Ovary (tissue), 9 donors: Measurements from ENCODE around the gene CFI. TPM values are rescaled to one million over a fixed set of nuclear protein-coding genes. Genes with fewer than 3 reads are reported as not detected.
A peak's percentile ranks its signal among the peaks of the same experiment; 100 is the strongest.

Experiments
- DNase-seq, 5 donors: peaks; one replicate each; pipeline ENCODE4 v3.0.0-alpha.2; 2019 to 2020
- H3K27ac ChIP-seq, 2 donors: fragments of 200-600 bp; one replicate each; pipeline versions ENCODE4 v1.5.1 to v1.8.0; 2019 to 2022
- H3K27me3 ChIP-seq: fragments of 200-600 bp; one replicate; pipeline ENCODE4 v1.8.0; 2022
- H3K36me3 ChIP-seq: fragments of 200-600 bp; sonication (generic); one replicate; pipeline ENCODE4 v1.5.1; 2019
- H3K4me1 ChIP-seq: one replicate; pipeline ENCODE4 v1.8.1; 2013; ENCODE audit warnings: mild to moderate bottlenecking, moderate library complexity; ENCODE audit not compliant: insufficient read depth
- H3K4me3 ChIP-seq: fragments of 200-600 bp; sonication (generic); one replicate; pipeline ENCODE4 v1.5.1; 2017
- H3K9me3 ChIP-seq, 2 donors: fragments of 200-600 bp in 1 of 2; sonication (generic) in 1 of 2; one replicate each; pipeline versions ENCODE4 v1.5.1 to v1.8.1; 2013 to 2019; ENCODE audit warnings: mild to moderate bottlenecking in 1 of 2, moderate library complexity in 1 of 2
- EP300 ChIP-seq: sonication (generic); formaldehyde crosslinking; IDR thresholded peaks from one replicate; pipeline ENCODE4 v1.6.1; 2017; ENCODE audit warnings: antibody characterized with exemption
- POLR2A ChIP-seq: fragments of 450-650 bp; IDR thresholded peaks from one replicate; pipeline ENCODE4 v1.6.1; 2017; ENCODE audit warnings: antibody characterized with exemption, mild to moderate bottlenecking, moderate library complexity
- WGBS, 3 donors: extraction: QIAGEN DNeasy Blood & Tissue Kit in 1 of 3; methylation state at CpG; one replicate each; pipeline versions ENCODE4 v1.1.5 to v1.1.7; 2013 to 2017; 5-methylcytosine and 5-hydroxymethylcytosine counted together
- intact Hi-C, 4 donors: fragments of 100-400 bp; cut with DNase I; formaldehyde crosslinking; loops; one replicate each; pipeline versions ENCODE4 v1.11.0 to v1.15.1; 2022 to 2023
- polyA plus RNA-seq, 2 donors: library from polyadenylated mRNA; stranded (reverse); fragments of 200-250 nt in 1 of 2; fragments of 350-450 nt in 1 of 2; fragmentation: Illumina TruSeq in 1 of 2; extraction: RNeasy Lipid Tissue Mini Kit (QIAGEN cat#74804) in 1 of 2; gene quantifications; one replicate each; pipeline ENCODE4 v1.2.3, GENCODE V29; 2013 to 2014
- total RNA-seq, 7 donors: library from RNA; depleted of rRNA in 2 of 7; stranded (reverse); fragments of >200 nt in 2 of 7; fragmentation: NEBNext Ultra II Directional in 3 of 7; extraction: Animal tissue kit (Norgen Biotek cat#: 25700) in 3 of 7; gene quantifications; one replicate each; pipeline versions ENCODE4 v1.1.0 to v1.2.4, GENCODE V29; 2016 to 2023
- TF ChIP-seq, protein P1 (sequence below), 3 donors: fragments of 450-650 bp in 2 of 3; fragments of 200-600 bp in 1 of 3; IDR thresholded peaks; one replicate each; pipeline versions ENCODE4 v1.5.1 to v1.8.0; 2016 to 2022; ENCODE audit warnings: antibody characterized with exemption in 3 of 3, mild to moderate bottlenecking in 1 of 3
- donor health status: DM: no; HTN: no; CAD: no; lungs with moderate emphysema.
- donor health status: DM: no; HTN: no; CAD: no.
- donor health status: Bipolar disorder and iron deficiency.
- donor health status: DM: yes; HTN: yes; CAD: no.
- donor health status: DM: no; HTN: no; CAD: no.
- donor health status: DM: yes; HTN: yes; CAD: no.

Gene CFI
- total and polyA plus RNA-seq, 9 donors = 13.1 to 112 (median 38.2) TPM

DNA sequence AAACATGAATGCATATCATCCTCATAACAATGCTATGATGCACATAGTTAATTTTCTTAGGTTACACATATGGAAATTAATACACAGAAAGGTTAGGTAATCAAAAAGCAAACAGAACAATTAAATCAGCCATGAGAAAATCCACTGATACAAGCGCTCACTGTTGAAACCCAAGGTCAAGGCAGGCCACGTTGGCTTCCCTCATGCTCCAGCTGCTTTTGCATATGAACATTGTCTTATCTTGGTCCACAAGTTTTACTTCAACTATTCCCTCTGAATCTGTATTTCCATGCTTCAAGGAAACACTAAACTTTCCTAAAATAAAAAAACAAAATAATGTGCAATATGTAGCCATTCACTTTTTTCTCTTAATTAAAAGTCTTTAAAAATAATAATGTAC, 37.4 kb downstream of the CFI start:
- no peaks in the 10 kb centered on the region for H3K27me3 ChIP-seq
- WGBS, 3 donors = 3 to 21% (median 10%) methylated on average over 2 of the region's 2 CpGs
- no peaks in the 10 kb centered on the region for H3K9me3 ChIP-seq
- intact Hi-C loops = no loop called here
- H3K4me3 ChIP-seq = no peak overlapping the region
- TF ChIP-seq POLR2A (no peak), EP300 (no peak)
- TF ChIP-seq, protein P1, sequence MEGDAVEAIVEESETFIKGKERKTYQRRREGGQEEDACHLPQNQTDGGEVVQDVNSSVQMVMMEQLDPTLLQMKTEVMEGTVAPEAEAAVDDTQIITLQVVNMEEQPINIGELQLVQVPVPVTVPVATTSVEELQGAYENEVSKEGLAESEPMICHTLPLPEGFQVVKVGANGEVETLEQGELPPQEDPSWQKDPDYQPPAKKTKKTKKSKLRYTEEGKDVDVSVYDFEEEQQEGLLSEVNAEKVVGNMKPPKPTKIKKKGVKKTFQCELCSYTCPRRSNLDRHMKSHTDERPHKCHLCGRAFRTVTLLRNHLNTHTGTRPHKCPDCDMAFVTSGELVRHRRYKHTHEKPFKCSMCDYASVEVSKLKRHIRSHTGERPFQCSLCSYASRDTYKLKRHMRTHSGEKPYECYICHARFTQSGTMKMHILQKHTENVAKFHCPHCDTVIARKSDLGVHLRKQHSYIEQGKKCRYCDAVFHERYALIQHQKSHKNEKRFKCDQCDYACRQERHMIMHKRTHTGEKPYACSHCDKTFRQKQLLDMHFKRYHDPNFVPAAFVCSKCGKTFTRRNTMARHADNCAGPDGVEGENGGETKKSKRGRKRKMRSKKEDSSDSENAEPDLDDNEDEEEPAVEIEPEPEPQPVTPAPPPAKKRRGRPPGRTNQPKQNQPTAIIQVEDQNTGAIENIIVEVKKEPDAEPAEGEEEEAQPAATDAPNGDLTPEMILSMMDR (IDR thresholded peaks at IDR 0.05) = no peak
- peaks cover 2% of the 10 kb centered on the region for H3K4me1 ChIP-seq
- no peaks in the 10 kb centered on the region for H3K36me3 ChIP-seq
- DNase-seq = peak in 4 of 5 donors; percentile 10 to 51 (median 26)
- no peak overlapping the region for H3K27ac ChIP-seq

DNA sequence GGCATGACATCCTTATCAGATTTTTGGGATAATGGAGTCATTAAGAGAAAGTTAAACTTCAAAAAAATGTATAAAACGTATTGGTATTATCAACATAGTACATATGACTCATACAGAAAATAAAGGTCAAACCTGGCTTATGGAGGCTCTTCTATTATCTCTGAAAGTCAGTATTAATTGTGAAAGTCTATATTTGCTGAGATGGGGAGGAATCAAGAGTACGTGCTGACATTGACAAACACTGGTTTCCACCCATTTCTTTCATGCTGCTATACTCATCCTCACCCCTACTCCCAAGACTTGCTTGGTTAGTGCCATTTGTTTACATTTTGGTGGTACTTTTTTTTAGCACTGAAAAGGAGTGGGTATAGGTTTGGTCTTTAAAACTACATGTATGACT, 41.1 kb downstream of the CFI start:
- H3K9me3 ChIP-seq = no peaks in the 10 kb centered on the region
- no peaks in the 10 kb centered on the region for H3K36me3 ChIP-seq
- intact Hi-C loops = no loop called here
- no peak for TF ChIP-seq POLR2A
- no peak for TF ChIP-seq EP300
- TF ChIP-seq, protein P1 (IDR thresholded peaks at IDR 0.05) = no peak
- H3K4me1 ChIP-seq = peaks cover 2% of the 10 kb centered on the region
- no peak overlapping the region for H3K27ac ChIP-seq
- H3K27me3 ChIP-seq = no peaks in the 10 kb centered on the region
- no peak overlapping the region for H3K4me3 ChIP-seq
- 81 to 91% (median 81%) methylated on average over 2 of the region's 2 CpGs for WGBS, 3 donors
- DNase-seq = no peak

DNA sequence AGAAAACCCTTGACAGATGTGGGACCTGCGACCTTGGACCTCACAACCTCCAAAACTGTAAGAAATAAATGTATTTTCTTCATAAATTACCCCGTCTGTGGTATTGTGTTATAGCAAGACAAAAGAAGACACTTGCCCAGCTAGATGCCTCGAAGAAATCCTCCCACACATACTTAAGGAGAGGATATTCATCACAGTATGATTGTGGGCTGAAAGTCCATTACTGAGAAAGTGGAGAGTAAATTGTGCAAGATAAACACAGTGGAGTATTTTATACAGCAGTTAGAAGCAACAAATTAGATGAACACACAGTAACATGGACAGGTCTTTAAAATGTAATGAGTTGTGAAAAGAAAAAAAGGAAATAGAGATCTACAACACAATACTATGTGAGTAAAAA, 46.1 kb downstream of the CFI start:
- no peak for DNase-seq
- H3K9me3 ChIP-seq = no peaks in the 10 kb centered on the region
- intact Hi-C loops = no loop called here
- TF ChIP-seq POLR2A (no peak), EP300 (no peak)
- TF ChIP-seq, protein P1 (IDR thresholded peaks at IDR 0.05) = no peak
- WGBS, 3 donors = 67 to 79% (median 72%) methylated on average over 3 of the region's 3 CpGs
- no peak overlapping the region for H3K27ac ChIP-seq
- H3K27me3 ChIP-seq = no peaks in the 10 kb centered on the region
- no peaks in the 10 kb centered on the region for H3K4me1 ChIP-seq
- H3K4me3 ChIP-seq = no peak overlapping the region
- no peaks in the 10 kb centered on the region for H3K36me3 ChIP-seq

DNA sequence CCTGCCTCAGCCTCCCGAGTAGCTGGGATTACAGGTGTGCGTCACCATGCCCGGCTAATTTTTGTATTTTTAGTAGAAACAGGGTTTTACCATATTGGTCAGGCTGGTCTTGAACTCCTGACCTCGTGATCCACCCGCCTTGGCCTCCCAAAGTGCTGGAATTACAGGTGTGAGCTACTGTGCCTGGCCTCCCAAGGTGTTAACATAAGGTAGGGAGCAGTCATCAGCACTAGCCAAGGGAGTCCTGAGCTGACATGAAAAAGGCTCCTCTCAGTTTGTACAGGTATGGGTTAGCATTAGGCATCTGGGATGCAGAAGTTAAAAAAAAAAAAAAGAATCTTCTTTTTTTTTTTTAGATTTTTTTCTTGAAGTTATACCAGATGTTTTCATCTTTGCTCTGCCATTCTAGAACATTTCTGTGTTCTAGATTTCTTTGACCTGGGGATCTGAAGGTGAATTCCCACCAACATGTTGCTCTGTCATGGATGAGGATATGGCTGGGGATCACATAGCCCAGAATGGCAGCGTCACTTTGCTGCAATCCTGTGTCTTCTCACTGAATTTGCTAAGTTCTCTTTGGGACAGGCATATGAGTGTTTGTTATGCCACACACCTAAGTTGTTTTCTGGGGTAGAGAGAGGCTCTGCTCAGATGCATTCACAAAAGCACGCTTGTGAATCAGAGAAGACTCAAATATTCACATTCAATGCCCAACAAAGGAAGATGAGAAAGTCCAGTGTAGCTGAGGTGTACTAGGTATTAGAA, 47.5 kb downstream of the CFI start:
- intact Hi-C loops = no loop called here
- H3K27ac ChIP-seq = no peak overlapping the region
- DNase-seq = no peak
- 78 to 82% (median 80%) methylated on average over 7 of the region's 7 CpGs for WGBS, 3 donors
- H3K9me3 ChIP-seq = no peaks in the 10 kb centered on the region
- H3K4me3 ChIP-seq = no peak overlapping the region
- no peaks in the 10 kb centered on the region for H3K27me3 ChIP-seq
- H3K4me1 ChIP-seq = no peaks in the 10 kb centered on the region
- TF ChIP-seq, protein P1 (IDR thresholded peaks at IDR 0.05) = no peak
- no peak for TF ChIP-seq POLR2A
- no peak for TF ChIP-seq EP300
- H3K36me3 ChIP-seq = no peaks in the 10 kb centered on the region
